Body of pancreas (tissue), 4 donors: ENCODE data around the gene TCFL5. TPM values are rescaled to one million over a fixed set of nuclear protein-coding genes. Genes with fewer than 3 reads are reported as not detected.
A peak's percentile ranks its signal among the peaks of the same experiment; 100 is the strongest.

Source experiments
- ATAC-seq: fragments of 150-250 bp; one replicate; pipeline ENCODE4 v1.9.1; 2016
- DNase-seq, 4 donors: peaks; one replicate each; pipeline ENCODE4 v3.0.0-alpha.2; 2019
- H3K27ac ChIP-seq, 4 donors: fragments of 200-600 bp; sonication (generic); 1 replicate in 3 of 4; 2 replicates in 1 of 4; pipeline versions ENCODE4 v1.5.1 to v1.6.1; 2016 to 2019; ENCODE audit warnings: mild to moderate bottlenecking in 1 of 4, mixed read lengths in 1 of 4, moderate library complexity in 1 of 4
- H3K27me3 ChIP-seq, 2 donors: fragments of 200-600 bp; sonication (generic); one replicate each; pipeline ENCODE4 v1.6.0; 2016; ENCODE audit warnings: mild to moderate bottlenecking in 1 of 2
- H3K36me3 ChIP-seq, 2 donors: fragments of 200-600 bp; sonication (generic); replicated peaks in 1 of 2; 2 replicates each; pipeline ENCODE4 v1.5.1; 2016; ENCODE audit warnings: low read depth in 2 of 2; ENCODE audit not compliant: insufficient read depth in 1 of 2
- H3K4me1 ChIP-seq: fragments of 200-600 bp; sonication (generic); one replicate; pipeline ENCODE4 v1.6.0; 2016
- H3K4me3 ChIP-seq, 2 donors: fragments of 200-600 bp; sonication (generic); 1 replicate in 1 of 2; 2 replicates in 1 of 2; pipeline ENCODE4 v1.5.1; 2016 to 2019
- H3K9me3 ChIP-seq, 3 donors: fragments of 200-600 bp; sonication (generic); 1 replicate in 2 of 3; 2 replicates in 1 of 3; pipeline ENCODE4 v1.5.1; 2016
- POLR2A ChIP-seq, 3 donors: fragments of 450-650 bp; IDR thresholded peaks; one replicate each; pipeline ENCODE4 v1.6.1; 2016; ENCODE audit warnings: antibody characterized with exemption in 3 of 3, mild to moderate bottlenecking in 2 of 3
- WGBS, 2 donors: methylation state at CpG; one replicate each; pipeline ENCODE4 v1.1.5; 2017; 5-methylcytosine and 5-hydroxymethylcytosine counted together
- intact Hi-C: fragments of 100-400 bp; cut with DNase I; formaldehyde crosslinking; loops from one replicate; pipeline ENCODE4 v1.15.1; 2023
- total RNA-seq, 2 donors: library from RNA; depleted of rRNA; stranded (reverse); fragments of >200 nt; gene quantifications; one replicate each; pipeline ENCODE4 v1.1.0, GENCODE V29; 2016
- TF ChIP-seq, protein P1 (sequence below), 7 experiments: fragments of 450-650 bp in 4 of 7; fragments of 200-600 bp in 3 of 7; sonication (generic) in 3 of 7; IDR thresholded peaks; one replicate each; pipeline ENCODE4 v1.5.1; 2016 to 2019; ENCODE audit warnings: antibody characterized with exemption in 7 of 7

Gene TCFL5
- total RNA-seq, 2 donors from 2014 or later, result 2.0 to 7.5 TPM

DNA sequence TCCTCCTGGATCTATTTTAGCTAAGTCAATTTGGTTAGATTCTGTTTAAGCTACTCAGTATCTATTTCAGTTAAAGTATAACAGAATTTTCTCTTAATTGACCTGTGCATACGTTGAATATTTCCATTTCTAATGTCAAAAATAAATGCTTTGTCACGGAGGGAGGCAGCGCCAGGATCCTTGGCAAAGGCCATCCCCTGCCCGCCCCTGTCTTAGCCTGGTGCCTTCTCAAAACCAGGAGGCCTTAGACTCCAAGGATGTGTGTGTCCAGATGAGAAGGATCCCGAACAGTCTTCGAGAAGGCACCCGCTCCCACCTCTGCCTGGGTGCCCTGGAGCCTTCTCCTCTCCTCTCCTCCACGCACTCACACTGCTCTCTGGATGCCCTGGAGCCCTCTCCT lies 22.4 kb downstream of the TCFL5 start:
- no peak overlapping the region for H3K4me3 ChIP-seq
- H3K36me3 ChIP-seq, result no peaks in the 10 kb centered on the region
- H3K4me1 ChIP-seq, result no peaks in the 10 kb centered on the region
- H3K27ac ChIP-seq, result no peak overlapping the region
- no peak for ATAC-seq
- no peaks in the 10 kb centered on the region for H3K9me3 ChIP-seq
- DNase-seq, result no peak
- H3K27me3 ChIP-seq, result no peaks in the 10 kb centered on the region
- intact Hi-C loops, result no loop called here
- WGBS, 2 donors, result 66 to 73% methylated on average over 8 of the region's 8 CpGs
- TF ChIP-seq, protein P1, sequence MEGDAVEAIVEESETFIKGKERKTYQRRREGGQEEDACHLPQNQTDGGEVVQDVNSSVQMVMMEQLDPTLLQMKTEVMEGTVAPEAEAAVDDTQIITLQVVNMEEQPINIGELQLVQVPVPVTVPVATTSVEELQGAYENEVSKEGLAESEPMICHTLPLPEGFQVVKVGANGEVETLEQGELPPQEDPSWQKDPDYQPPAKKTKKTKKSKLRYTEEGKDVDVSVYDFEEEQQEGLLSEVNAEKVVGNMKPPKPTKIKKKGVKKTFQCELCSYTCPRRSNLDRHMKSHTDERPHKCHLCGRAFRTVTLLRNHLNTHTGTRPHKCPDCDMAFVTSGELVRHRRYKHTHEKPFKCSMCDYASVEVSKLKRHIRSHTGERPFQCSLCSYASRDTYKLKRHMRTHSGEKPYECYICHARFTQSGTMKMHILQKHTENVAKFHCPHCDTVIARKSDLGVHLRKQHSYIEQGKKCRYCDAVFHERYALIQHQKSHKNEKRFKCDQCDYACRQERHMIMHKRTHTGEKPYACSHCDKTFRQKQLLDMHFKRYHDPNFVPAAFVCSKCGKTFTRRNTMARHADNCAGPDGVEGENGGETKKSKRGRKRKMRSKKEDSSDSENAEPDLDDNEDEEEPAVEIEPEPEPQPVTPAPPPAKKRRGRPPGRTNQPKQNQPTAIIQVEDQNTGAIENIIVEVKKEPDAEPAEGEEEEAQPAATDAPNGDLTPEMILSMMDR (IDR thresholded peaks at IDR 0.05), result no peak
- TF ChIP-seq POLR2A (IDR thresholded peaks at IDR 0.05), result no peak

DNA sequence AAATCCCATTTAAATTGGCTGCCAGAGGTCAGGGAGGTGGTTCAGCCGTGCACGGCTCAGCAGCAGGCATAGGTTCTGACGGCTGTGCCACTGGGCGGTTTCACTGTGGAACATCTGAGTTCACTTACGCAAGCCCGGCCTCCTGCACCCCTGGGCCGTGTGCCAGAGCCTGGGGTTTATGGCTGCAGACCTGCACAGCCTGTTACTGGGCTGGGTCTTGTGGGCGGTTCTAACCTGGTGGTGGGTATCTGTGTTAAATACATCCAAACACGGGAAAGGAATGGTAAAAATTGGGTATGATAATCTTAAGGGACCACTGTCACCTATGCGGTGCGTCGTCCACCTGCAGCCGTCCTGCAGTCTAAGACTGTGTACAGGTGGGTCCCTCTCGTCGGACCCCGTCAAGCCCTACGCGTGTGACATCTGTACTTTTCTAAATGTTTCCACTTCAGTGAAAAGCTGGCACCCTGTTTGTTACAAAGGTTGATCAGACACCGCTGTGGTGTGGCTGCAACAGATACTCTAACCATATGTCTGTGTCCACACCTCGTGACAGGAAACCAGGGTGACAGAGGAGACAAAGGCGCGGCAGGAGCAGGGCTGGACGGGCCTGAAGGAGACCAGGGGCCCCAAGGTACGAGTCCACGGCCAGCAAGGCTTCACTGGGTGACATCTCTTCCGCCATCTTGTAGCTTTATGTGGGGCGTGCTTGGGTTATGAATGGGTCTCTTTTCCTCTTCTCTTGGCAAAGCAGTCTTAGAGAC lies 23.3 kb downstream of the TCFL5 start:
- no peaks in the 10 kb centered on the region for H3K36me3 ChIP-seq
- TF ChIP-seq, protein P1 (IDR thresholded peaks at IDR 0.05), result no peak
- TF ChIP-seq POLR2A (IDR thresholded peaks at IDR 0.05), result no peak
- ATAC-seq (peak; percentile 53), DNase-seq (peak in 3 of 4 donors; percentile 61 to 73 (median 70))
- no peaks in the 10 kb centered on the region for H3K9me3 ChIP-seq
- no peak overlapping the region for H3K4me3 ChIP-seq
- H3K27me3 ChIP-seq, result no peaks in the 10 kb centered on the region
- peaks cover 2% of the 10 kb centered on the region for H3K4me1 ChIP-seq
- no peak overlapping the region for H3K27ac ChIP-seq
- intact Hi-C loops, result no loop called here
- WGBS, 2 donors, result 52 to 73% methylated on average over 26 to 27 of the region's 27 CpGs

DNA sequence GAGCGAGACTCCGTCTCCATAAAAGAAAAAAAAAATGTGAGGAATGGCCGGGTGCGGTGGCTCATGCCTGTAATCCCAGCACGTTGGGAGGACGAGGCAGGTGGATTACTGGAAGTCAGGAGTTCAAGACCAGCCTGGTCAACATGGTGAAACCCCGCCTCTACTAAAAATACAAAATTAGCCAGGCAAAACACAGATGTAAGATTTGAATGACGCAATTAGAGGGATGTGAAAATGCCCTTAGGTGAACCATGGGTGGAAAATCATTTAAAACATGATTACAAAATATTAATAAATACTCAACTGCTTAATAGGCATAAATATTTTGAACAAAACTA lies 23.9 kb downstream of the TCFL5 start:
- ATAC-seq, result no peak
- Histone ChIP-seq H3K27me3 (no peaks in the 10 kb centered on the region), H3K36me3 (no peaks in the 10 kb centered on the region), H3K9me3 (no peaks in the 10 kb centered on the region), H3K4me1 (peaks cover 8% of the 10 kb centered on the region), H3K4me3 (no peak overlapping the region), H3K27ac (no peak overlapping the region)
- no peak for TF ChIP-seq POLR2A (IDR thresholded peaks at IDR 0.05)
- TF ChIP-seq, protein P1 (IDR thresholded peaks at IDR 0.05), result no peak
- 70 to 82% methylated on average over 8 of the region's 8 CpGs for WGBS, 2 donors
- intact Hi-C loops, result no loop called here
- no peak for DNase-seq

DNA sequence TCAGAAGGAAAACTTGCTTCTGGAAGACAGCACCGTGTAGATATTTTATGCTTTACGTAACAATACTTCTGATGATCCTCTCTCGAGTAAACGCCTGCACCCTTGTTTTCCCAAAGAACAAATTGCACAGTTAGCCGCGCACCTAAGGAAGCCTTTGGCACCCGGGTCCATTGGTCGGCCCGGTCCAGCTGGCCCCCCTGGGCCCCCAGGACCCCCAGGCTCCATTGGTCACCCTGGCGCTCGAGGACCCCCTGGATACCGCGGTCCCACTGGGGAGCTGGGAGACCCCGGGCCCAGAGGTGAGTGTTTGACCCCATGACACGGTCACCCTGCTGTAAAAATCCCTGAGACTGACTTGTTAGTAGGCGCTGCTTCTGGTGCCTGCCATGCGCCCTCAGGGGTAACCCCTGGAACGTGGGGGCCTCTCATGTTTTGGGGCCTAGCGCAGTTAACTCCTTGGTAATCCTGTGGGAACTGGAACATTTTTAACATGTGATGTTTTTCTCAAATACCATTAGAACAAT lies 24.6 kb downstream of the TCFL5 start:
- Histone ChIP-seq H3K4me3 (no peak overlapping the region), H3K36me3 (no peaks in the 10 kb centered on the region), H3K4me1 (peaks cover 15% of the 10 kb centered on the region), H3K27ac (no peak overlapping the region), H3K9me3 (no peaks in the 10 kb centered on the region), H3K27me3 (no peaks in the 10 kb centered on the region)
- DNase-seq, result no peak
- no peak for ATAC-seq
- WGBS, 2 donors, result 74 to 81% methylated on average over 15 to 19 of the region's 19 CpGs
- intact Hi-C loops, result no loop called here
- TF ChIP-seq, protein P1 (IDR thresholded peaks at IDR 0.05), result no peak
- no peak for TF ChIP-seq POLR2A (IDR thresholded peaks at IDR 0.05)
